HepG2 (cell line): ENCODE measurements around the gene NFS1. TPM values are rescaled to one million over a fixed set of nuclear protein-coding genes. Genes with fewer than 3 reads are reported as not detected.

Experiments
- ATAC-seq: fragments of 200-7000 bp; cut with Tn5 transposase; 3 replicates; pipeline ENCODE4 v1.9.1; 2020; ENCODE audit warnings: mild to moderate bottlenecking, moderate library complexity
- BruUV-seq: library from RNA; stranded (reverse); fragments of 400-500 nt; replicated peaks from 2 replicates; lab custom pipeline; 2021; lab: Mats Ljungman, UMichigan
- CTCF ChIA-PET: fragments of 300-600 bp; formaldehyde crosslinking; extraction: SDS; loops from one replicate; lab custom pipeline; 2021; ENCODE audit warnings: low total read pairs, inconsistent platforms, low intra/inter-chr PET ratio; lab: Yijun Ruan, JAX
- POLR2A ChIA-PET: fragments of 350-600 bp; sonication (Branson Sonifier 250); formaldehyde crosslinking; loops from one replicate; lab custom pipeline; 2020; ENCODE audit warnings: antibody characterized with exemption, inconsistent platforms; lab: Yijun Ruan, JAX
- DNase-seq: peaks from one replicate; pipeline ENCODE4 v3.0.0-alpha.2; 2015; ENCODE audit warnings: low spot score
- FAIRE-seq: peaks from 3 replicates; lab custom pipeline; 2011; peaks lifted over from hg19 to GRCh38; lab: Jason Lieb, UNC
- H2AFZ ChIP-seq: one replicate; pipeline ENCODE4 v1.6.1; 2011; ENCODE audit warnings: low read length, inconsistent platforms
- H3K27ac ChIP-seq: fragments of 300-600 bp; 3 replicates; pipeline ENCODE4 v1.8.0; 2011; ENCODE audit warnings: mixed run types, mild to moderate bottlenecking, mixed read lengths, low read length, inconsistent platforms; ENCODE audit not compliant: insufficient read depth; ENCODE audit errors: extremely low read length
- H3K27me3 ChIP-seq, 2 experiments: fragments of 200-600 bp in 1 of 2; 2 replicates in 1 of 2; 3 replicates in 1 of 2; pipeline versions ENCODE4 v1.6.0 to v1.8.0; 2011; ENCODE audit warnings: low read length in 2 of 2, mild to moderate bottlenecking in 2 of 2, moderate library complexity in 2 of 2, inconsistent platforms in 1 of 2; ENCODE audit not compliant: insufficient read depth in 2 of 2, control insufficient read depth in 1 of 2
- H3K36me3 ChIP-seq, 2 experiments: fragments of 200-600 bp in 1 of 2; replicated peaks in 1 of 2; 2 replicates in 1 of 2; 3 replicates in 1 of 2; pipeline versions ENCODE4 v1.5.1 to v1.8.0; 2011; ENCODE audit warnings: low read length in 2 of 2, inconsistent platforms in 1 of 2; ENCODE audit not compliant: insufficient read depth in 2 of 2, control insufficient read depth in 1 of 2
- H3K4me1 ChIP-seq: 2 replicates; pipeline ENCODE4 v1.5.1; 2012; ENCODE audit warnings: low read length, inconsistent platforms; ENCODE audit not compliant: insufficient read depth
- H3K4me2 ChIP-seq: 2 replicates; pipeline ENCODE4 v1.6.0; 2011; ENCODE audit warnings: low read depth, low read length, inconsistent platforms
- H3K4me3 ChIP-seq, 3 experiments: fragments of 200-600 bp in 1 of 3; sonication (generic), shearing (Covaris generic) in 1 of 3; replicated peaks in 1 of 3; 2 replicates each; pipeline ENCODE4 v1.5.1; 2011 to 2016; ENCODE audit warnings: low read length in 3 of 3, inconsistent platforms in 2 of 3, low read depth in 2 of 3, mild to moderate bottlenecking in 2 of 3, control low read depth in 1 of 3, mixed read lengths in 1 of 3; ENCODE audit not compliant: insufficient read depth in 1 of 3
- H3K79me2 ChIP-seq: one replicate; pipeline ENCODE4 v1.6.1; 2011; ENCODE audit warnings: low read length, inconsistent platforms; ENCODE audit not compliant: insufficient read depth
- H3K9ac ChIP-seq: 2 replicates; pipeline ENCODE4 v1.6.0; 2011; ENCODE audit warnings: mild to moderate bottlenecking, low read depth, low read length, inconsistent platforms; ENCODE audit not compliant: insufficient read depth
- H3K9me3 ChIP-seq: 2 replicates; pipeline ENCODE4 v1.5.1; 2012; ENCODE audit warnings: mild to moderate bottlenecking, low read length
- H4K20me1 ChIP-seq: 2 replicates; pipeline ENCODE4 v1.6.0; 2011; ENCODE audit warnings: inconsistent platforms, mild to moderate bottlenecking, low read length, moderate library complexity; ENCODE audit not compliant: insufficient read depth
- AGO2 ChIP-seq: fragments of 200-400 bp; formaldehyde crosslinking; optimal IDR thresholded peaks from 2 replicates; pipeline ENCODE3; 2017; ENCODE audit warnings: mild to moderate bottlenecking, low read depth, low read length, moderate library complexity
- ATF6 ChIP-seq: sonication (generic); formaldehyde crosslinking; conservative IDR thresholded peaks from 2 replicates; pipeline ENCODE4 v1.4.0; 2020; ENCODE audit warnings: missing genetic modification reagents
- DNMT3B ChIP-seq: conservative IDR thresholded peaks from 2 replicates; pipeline ENCODE4 v1.6.1; 2016; ENCODE audit warnings: missing biosample characterization, control low read depth
- HNRNPK ChIP-seq: fragments of 200-400 bp; formaldehyde crosslinking; IDR thresholded peaks from 2 replicates; pipeline ENCODE4 v1.6.1; 2018; ENCODE audit warnings: low read length, low read depth, moderate library complexity, mild to moderate bottlenecking; ENCODE audit not compliant: poor library complexity, severe bottlenecking
- HNRNPLL ChIP-seq: fragments of 200-400 bp; formaldehyde crosslinking; IDR thresholded peaks from 2 replicates; pipeline ENCODE4 v1.6.1; 2017; ENCODE audit warnings: mild to moderate bottlenecking, low read depth, low read length; ENCODE audit not compliant: poor library complexity, severe bottlenecking
- JUNB ChIP-seq: sonication (generic); formaldehyde crosslinking; IDR thresholded peaks from 2 replicates; pipeline ENCODE4 v1.8.0; 2022; ENCODE audit warnings: missing genetic modification reagents, mild to moderate bottlenecking, borderline replicate concordance
- MBD4 ChIP-seq: IDR thresholded peaks from 2 replicates; pipeline ENCODE4 v1.6.1; 2012; ENCODE audit warnings: low read length, inconsistent platforms, borderline replicate concordance
- POLR2AphosphoS2 ChIP-seq: IDR thresholded peaks from 2 replicates; pipeline ENCODE4 v1.6.1; 2011; ENCODE audit warnings: low read depth, low read length, improper control_type of control experiment
- RBFOX2 ChIP-seq: fragments of 200-400 bp; formaldehyde crosslinking; IDR thresholded peaks from 2 replicates; pipeline ENCODE4 v1.6.1; 2017; ENCODE audit warnings: low read depth, mild to moderate bottlenecking, low read length
- SIX4 ChIP-seq: sonication (generic); formaldehyde crosslinking; IDR thresholded peaks from 2 replicates; pipeline ENCODE4 v1.4.0; 2020; ENCODE audit warnings: missing genetic modification reagents
- SMYD3 ChIP-seq: sonication (generic); formaldehyde crosslinking; IDR thresholded peaks from 2 replicates; pipeline ENCODE4 v1.8.1; 2023; ENCODE audit warnings: mild to moderate bottlenecking, missing genetic modification reagents
- SP1 ChIP-seq, 2 experiments: fragments of 450-650 bp in 1 of 2; sonication (generic) in 1 of 2; formaldehyde crosslinking in 1 of 2; IDR thresholded peaks; 2 replicates each; pipeline versions ENCODE4 v1.4.0 to v1.6.1; 2016 to 2020; ENCODE audit warnings: missing genetic modification reagents in 1 of 2
- SSRP1 ChIP-seq: IDR thresholded peaks from 2 replicates; pipeline ENCODE4 v1.6.1; 2016; ENCODE audit warnings: control low read depth
- THAP8 ChIP-seq: sonication (generic); formaldehyde crosslinking; IDR thresholded peaks from 2 replicates; pipeline ENCODE4 v1.5.1; 2020; ENCODE audit warnings: missing genetic modification reagents, mild to moderate bottlenecking, borderline replicate concordance
- ZNF430 ChIP-seq: sonication (generic); formaldehyde crosslinking; IDR thresholded peaks from 2 replicates; pipeline ENCODE4 v1.9.0; 2021; ENCODE audit warnings: mild to moderate bottlenecking, missing genetic modification reagents
- ZNF605 ChIP-seq: sonication (generic); formaldehyde crosslinking; IDR thresholded peaks from 2 replicates; pipeline ENCODE4 v1.8.0; 2022; ENCODE audit warnings: mild to moderate bottlenecking, missing genetic modification reagents
- ZNF644 ChIP-seq: IDR thresholded peaks from 2 replicates; pipeline ENCODE4 v1.6.1; 2016; ENCODE audit warnings: low read depth
- ZNF776 ChIP-seq: sonication (generic); formaldehyde crosslinking; IDR thresholded peaks from 2 replicates; pipeline ENCODE4 v1.4.0; 2020; ENCODE audit warnings: mild to moderate bottlenecking, missing genetic modification reagents
- WGBS: methylation state at CpG from one replicate; pipeline ENCODE4 v1.1.6; 2017; ENCODE audit warnings: low lambda C conversion rate; 5-methylcytosine and 5-hydroxymethylcytosine counted together
- in situ Hi-C: cut with HindIII; loops from 2 replicates; pipeline ENCODE4 v1.10.0; 2017; ENCODE audit warnings: low pct_unique_long_range_greater_than_20kb; ENCODE audit not compliant: extremely low pct_ligation_motif_present
- intact Hi-C: fragments of 100-400 bp; cut with micrococcal nuclease; formaldehyde crosslinking; loops from one replicate; pipeline ENCODE4 v1.10.0; 2022; ENCODE audit not compliant: unreplicated experiment
- polyA plus RNA-seq, 8 experiments: library from polyadenylated mRNA; depleted of rRNA in 3 of 8; stranded (reverse) in 7 of 8; unstranded in 1 of 8; fragments of >200 nt; fragmentation: Illumina TruSeq in 4 of 8; extraction: Trizol in 4 of 8; gene quantifications; 2 replicates each; pipeline versions ENCODE4 v1.2.1 to v1.2.3, GENCODE V29; 2011 to 2016; ENCODE audit warnings: low read depth in 4 of 8, missing spikeins in 1 of 8, mixed read lengths in 1 of 8; ENCODE audit not compliant: insufficient read depth in 1 of 8
- total RNA-seq, 5 experiments: library from RNA; depleted of rRNA; stranded (reverse); fragments of >200 nt; fragmentation: Illumina TruSeq; extraction: Trizol; gene quantifications; 2 replicates each; pipeline ENCODE4 v1.2.3, GENCODE V29; 2016; ENCODE audit warnings: low read depth in 1 of 5
- TF ChIP-seq, protein P1 (sequence below): sonication (generic); formaldehyde crosslinking; IDR thresholded peaks from 2 replicates; pipeline ENCODE4 v1.4.0; 2020; ENCODE audit warnings: missing genetic modification reagents; ENCODE audit errors: not compliant biosample characterization

NFS1 gene
- total and polyA plus RNA-seq, 2 of the 13 experiments (the other 11 are each of a cell fraction or from before 2014, with no cell fraction given) = 65.9 to 88.1 TPM

DNA sequence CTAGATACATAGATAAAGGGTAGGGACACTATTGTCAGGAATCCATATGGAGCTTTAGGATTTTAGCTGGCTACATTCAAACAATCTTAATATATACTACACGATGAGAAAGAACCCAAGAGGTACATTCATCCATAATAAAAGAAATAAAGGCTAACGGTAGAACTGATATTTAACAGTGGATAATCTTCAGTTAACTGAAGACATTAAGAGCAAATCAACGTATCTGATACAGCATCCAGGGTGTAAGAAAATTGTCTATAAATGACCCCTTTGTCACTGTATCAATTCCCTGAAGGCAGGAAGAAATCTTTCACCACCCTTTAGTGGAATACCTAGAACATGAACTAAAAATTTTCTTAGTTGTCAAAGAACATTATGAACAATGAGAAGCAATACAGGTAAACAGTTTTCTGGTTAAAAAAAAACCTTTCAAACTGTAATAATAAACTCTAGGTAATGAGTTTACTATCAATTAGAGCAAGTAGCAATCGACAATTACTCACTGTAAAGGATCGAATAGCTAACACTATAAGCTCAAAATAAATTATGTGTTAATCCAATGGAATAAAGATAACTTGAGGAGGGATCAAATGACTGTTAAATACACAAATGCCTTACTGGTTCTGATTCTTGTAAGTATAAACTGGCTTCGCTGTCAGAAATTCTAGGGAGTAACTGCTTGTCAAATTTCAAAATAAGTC is 11.9 kb upstream of the NFS1 start:
- no peak for ATAC-seq
- Histone ChIP-seq H3K9me3 (no peaks in the 10 kb centered on the region), H4K20me1 (peaks cover 96% of the 10 kb centered on the region), H3K4me2 (no peak overlapping the region), H2AFZ (no peak overlapping the region), H3K79me2 (peaks cover 75% of the 10 kb centered on the region), H3K4me1 (no peaks in the 10 kb centered on the region; the same call in 1 of the 2 replicates), H3K36me3 (peaks cover 53 to 88% of the 10 kb centered on the region in 2 experiments), H3K27me3 (no peaks in the 10 kb centered on the region), H3K27ac (no peak overlapping the region), H3K9ac (no peak overlapping the region), H3K4me3 (no peak overlapping the region)
- BruUV-seq = no TSS peak
- ChIA-PET CTCF (no interaction called here), POLR2A (interaction anchor here (0.6 to 23.6 kb wide), 6 partner anchors 9 to 33 kb away, joined by 3 to 319 read pairs (median 4); partner anchors contain the start of genes NFS1, RBM39 and ROMO1)
- intact Hi-C loops (no loop called here), in situ Hi-C loops (no loop called here)
- WGBS = 98% methylated on average over 6 of the region's 6 CpGs
- no peak for FAIRE-seq
- TF ChIP-seq, protein P1, sequence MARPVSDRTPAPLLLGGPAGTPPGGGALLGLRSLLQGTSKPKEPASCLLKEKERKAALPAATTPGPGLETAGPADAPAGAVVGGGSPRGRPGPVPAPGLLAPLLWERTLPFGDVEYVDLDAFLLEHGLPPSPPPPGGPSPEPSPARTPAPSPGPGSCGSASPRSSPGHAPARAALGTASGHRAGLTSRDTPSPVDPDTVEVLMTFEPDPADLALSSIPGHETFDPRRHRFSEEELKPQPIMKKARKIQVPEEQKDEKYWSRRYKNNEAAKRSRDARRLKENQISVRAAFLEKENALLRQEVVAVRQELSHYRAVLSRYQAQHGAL (CRISPR knock-in tag) = no peak
- TF ChIP-seq SMYD3 (CRISPR knock-in tag) (0 out of 2 replicates have a peak, but pooled peaks have one; percentile 27), ZNF776 (CRISPR knock-in tag) (no peak), JUNB (CRISPR knock-in tag) (no peak), HNRNPK (no peak), ZNF644 (CRISPR knock-in tag) (no peak), SP1 (IDR thresholded peaks at IDR 0.05) (no peak), SP1 (CRISPR knock-in tag; IDR thresholded peaks at IDR 0.05) (no peak), AGO2 (peak; percentile 27), ZNF605 (CRISPR knock-in tag) (no peak), RBFOX2 (peak; percentile 54; the same call in 1 of the 2 replicates), ZNF430 (CRISPR knock-in tag) (no peak), MBD4 (peak; percentile 73; the same call in 1 of the 2 replicates), ATF6 (CRISPR knock-in tag) (0 out of 2 replicates have a peak, but pooled peaks have one; percentile 54), SSRP1 (CRISPR knock-in tag) (peak; percentile 63; the same call in 1 of the 2 replicates), DNMT3B (CRISPR knock-in tag) (peak; percentile 65; the same call in 1 of the 2 replicates), THAP8 (CRISPR knock-in tag) (no peak), SIX4 (CRISPR knock-in tag) (no peak), POLR2AphosphoS2 (peak; percentile 54; the same call in 1 of the 2 replicates), HNRNPLL (no peak)
- no peak for DNase-seq
